RWPE1 (cell line): ENCODE results near the gene GNG2.

Experiments
- CTCF ChIA-PET: fragments of 350-600 bp; sonication (Branson Sonifier 250); formaldehyde crosslinking; extraction: SDS; loops from one replicate; lab custom pipeline; 2021; lab: Yijun Ruan, JAX
- POLR2A ChIA-PET: fragments of 400-600 bp; formaldehyde crosslinking; extraction: SDS; loops from one replicate; lab custom pipeline; 2020; ENCODE audit warnings: antibody characterized with exemption; ENCODE audit not compliant: low non-redundant PET; lab: Yijun Ruan, JAX
- DNase-seq: peaks from one replicate; pipeline ENCODE4 v3.0.0; 2012; ENCODE audit warnings: low spot score
- H3K27ac ChIP-seq: fragments of 450-650 bp; 2 replicates; pipeline ENCODE4 v1.5.1; 2017
- TF ChIP-seq, protein P1 (sequence below): fragments of 450-650 bp; conservative IDR thresholded peaks from 2 replicates; pipeline ENCODE4 v1.5.1; 2017; ENCODE audit warnings: low read depth, mild to moderate bottlenecking

Gene GNG2

DNA sequence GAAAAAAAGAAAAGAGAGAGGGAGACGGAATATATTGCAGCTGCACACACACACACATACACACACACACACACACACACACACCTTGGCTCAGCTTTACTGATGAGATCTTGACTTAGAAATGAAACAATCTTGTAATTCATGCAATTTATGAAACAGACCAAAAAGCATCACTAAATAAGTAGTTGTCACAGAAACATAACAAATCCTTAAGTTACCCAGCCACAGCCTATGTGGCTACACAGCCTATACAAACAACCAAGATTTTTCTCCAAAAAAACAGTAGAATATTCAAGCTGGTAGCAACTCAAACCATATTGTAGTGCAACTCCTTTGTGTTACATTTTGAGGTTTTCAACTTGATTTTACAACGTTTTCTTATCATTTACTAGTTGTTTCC lies 37.9 kb upstream of the GNG2 start:
- DNase-seq = no peak
- CTCF ChIA-PET = interaction anchor here (0.7 kb wide), 1 partner anchor 620 kb away, joined by 3 read pairs; no protein-coding TSS in a partner anchor
- POLR2A ChIA-PET = no interaction called here
- H3K27ac ChIP-seq = no peak overlapping the region
- TF ChIP-seq, protein P1, sequence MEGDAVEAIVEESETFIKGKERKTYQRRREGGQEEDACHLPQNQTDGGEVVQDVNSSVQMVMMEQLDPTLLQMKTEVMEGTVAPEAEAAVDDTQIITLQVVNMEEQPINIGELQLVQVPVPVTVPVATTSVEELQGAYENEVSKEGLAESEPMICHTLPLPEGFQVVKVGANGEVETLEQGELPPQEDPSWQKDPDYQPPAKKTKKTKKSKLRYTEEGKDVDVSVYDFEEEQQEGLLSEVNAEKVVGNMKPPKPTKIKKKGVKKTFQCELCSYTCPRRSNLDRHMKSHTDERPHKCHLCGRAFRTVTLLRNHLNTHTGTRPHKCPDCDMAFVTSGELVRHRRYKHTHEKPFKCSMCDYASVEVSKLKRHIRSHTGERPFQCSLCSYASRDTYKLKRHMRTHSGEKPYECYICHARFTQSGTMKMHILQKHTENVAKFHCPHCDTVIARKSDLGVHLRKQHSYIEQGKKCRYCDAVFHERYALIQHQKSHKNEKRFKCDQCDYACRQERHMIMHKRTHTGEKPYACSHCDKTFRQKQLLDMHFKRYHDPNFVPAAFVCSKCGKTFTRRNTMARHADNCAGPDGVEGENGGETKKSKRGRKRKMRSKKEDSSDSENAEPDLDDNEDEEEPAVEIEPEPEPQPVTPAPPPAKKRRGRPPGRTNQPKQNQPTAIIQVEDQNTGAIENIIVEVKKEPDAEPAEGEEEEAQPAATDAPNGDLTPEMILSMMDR = no peak

DNA sequence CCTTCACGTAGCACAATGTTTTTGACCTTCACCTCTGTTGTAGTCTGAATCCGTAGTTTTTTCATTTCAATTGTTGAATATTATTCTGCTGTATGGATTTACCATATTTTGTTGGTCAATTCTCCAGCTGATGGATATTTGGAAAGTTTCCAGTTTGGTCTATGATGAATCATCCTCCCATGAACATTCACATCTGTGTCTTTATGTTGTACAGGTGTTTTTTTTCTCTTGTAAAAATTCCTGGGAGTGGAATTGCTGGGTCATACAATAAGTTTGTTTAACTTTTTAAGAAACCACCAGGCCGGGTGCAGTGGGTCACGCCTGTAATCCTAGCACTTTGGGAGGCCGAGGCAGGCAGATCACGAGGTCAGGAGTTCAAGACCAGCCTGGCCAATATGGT lies 36.7 kb upstream of the GNG2 start:
- CTCF ChIA-PET = no interaction called here
- POLR2A ChIA-PET = no interaction called here
- no peak overlapping the region for H3K27ac ChIP-seq
- peak; percentile 50 for DNase-seq
- TF ChIP-seq, protein P1 = no peak

DNA sequence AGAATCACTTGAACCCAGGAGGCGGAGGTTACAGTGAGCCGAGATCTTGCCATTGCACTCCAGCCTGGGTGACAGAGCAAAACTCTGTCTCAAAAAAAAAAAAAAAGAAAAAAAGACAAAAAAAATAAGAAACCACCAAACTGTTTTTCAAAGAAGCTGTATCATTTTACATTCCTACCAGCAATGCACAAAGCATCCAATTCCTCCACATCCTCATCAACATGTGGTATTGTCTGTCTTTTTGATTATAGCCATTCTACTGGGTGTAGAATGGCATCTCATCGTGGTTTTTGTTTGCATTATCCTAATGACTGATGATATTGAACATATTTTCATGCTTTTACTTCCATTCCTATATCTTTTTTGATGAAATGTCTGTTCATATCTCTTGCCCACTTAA lies 36.2 kb upstream of the GNG2 start:
- TF ChIP-seq, protein P1 = no peak
- H3K27ac ChIP-seq = no peak overlapping the region
- ChIA-PET POLR2A (no interaction called here), CTCF (no interaction called here)
- DNase-seq = no peak

DNA sequence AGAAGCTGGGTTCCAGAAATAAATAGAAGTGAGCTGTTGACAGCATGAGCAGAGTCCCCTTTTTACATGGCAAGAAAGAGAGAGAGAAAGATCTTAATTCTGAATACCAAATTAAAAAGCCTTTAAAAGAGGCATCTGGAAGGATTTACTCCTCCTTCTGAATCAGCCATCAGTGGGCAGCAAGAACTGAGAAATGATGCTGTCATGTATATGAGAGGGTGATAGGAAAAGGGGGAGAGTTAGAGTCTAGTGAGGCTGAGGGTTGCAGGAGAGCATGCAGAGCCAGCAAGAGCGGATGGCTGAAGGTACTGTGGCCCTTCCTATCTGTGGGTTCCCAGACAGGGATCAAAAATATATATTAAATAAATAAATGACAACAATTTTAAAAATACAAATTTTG lies 34.5 kb upstream of the GNG2 start:
- TF ChIP-seq, protein P1 = no peak
- H3K27ac ChIP-seq = no peak overlapping the region
- POLR2A ChIA-PET = no interaction called here
- DNase-seq = no peak
- CTCF ChIA-PET = interaction anchor here (0.6 to 0.7 kb wide), 2 partner anchors 18 to 42 kb away, joined by 3 read pairs; no protein-coding TSS in a partner anchor

DNA sequence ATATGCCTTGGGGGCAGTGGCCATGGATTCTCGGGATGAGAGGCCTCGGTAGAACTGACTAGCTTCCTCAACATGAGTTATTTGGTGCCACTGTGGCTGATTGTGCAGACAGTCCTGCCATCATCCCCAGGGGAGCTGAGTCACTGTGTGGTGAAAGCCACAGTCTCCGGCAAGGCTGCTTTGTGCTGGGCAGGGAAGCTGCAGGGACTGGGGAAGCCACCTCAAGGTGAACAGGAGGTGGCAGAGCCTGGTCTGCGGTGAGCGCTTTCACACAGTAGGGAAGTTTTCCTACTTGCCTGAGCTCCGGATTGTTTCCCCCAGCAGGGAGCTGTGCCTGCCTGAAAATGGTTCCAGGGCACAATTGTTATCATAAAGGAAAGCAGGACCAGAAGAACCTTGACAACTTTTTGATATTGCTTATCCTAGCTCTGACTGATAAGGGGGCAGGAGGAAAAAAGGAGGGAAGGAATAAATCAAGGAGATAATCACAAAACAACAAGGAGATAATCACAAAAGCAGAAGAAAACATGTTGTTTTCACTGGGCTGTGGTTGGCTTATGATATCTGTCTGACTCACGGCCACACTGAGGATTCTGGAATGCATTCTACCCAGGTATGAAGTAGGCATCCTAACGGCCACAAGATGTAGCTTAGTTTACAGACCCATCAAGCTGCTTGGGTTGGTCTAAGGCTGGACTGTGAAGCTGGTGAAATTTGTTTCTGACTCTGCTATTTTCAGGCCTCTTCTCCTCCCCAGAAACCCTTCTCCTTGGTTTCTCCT lies 32.2 kb upstream of the GNG2 start:
- no peak overlapping the region for H3K27ac ChIP-seq
- TF ChIP-seq, protein P1 = no peak
- peak; percentile 76 for DNase-seq
- ChIA-PET CTCF (interaction anchor here (0.6 to 0.7 kb wide), 3 partner anchors 12 to 575 kb away, joined by 3 to 4 read pairs (median 4); no protein-coding TSS in a partner anchor), POLR2A (interaction anchor here (0.7 kb wide), 1 partner anchor 12 kb away, joined by 4 read pairs; no protein-coding TSS in a partner anchor)

DNA sequence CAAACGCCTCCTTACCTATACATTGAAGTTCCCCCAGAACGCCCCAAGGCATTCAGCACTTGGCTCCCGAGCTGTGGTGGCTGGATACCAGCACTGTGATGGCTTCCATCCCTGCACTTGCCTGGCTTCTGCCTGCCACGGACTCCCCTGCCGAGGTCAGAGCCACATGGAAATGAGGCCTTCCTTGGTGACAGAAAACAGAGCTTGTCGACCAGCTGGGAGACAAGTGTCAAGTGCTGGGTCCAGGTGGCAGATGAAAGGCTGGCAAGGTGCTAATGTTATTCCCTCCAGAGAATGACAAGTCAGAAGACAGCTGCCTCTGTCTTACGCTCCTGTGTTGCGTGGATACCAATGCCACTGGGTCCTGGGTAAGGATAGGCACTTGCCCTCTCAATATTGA lies 26.2 kb upstream of the GNG2 start:
- DNase-seq = no peak
- TF ChIP-seq, protein P1 = no peak
- CTCF ChIA-PET = interaction anchor here (0.7 kb wide), 1 partner anchor 36 kb away, joined by 3 read pairs; no protein-coding TSS in a partner anchor
- POLR2A ChIA-PET = no interaction called here
- H3K27ac ChIP-seq = no peak overlapping the region
